GM12891 (cell line): ENCODE measurements around the gene LHX3.

Experiments
- PAX5 ChIP-seq: IDR thresholded peaks from 2 replicates; pipeline ENCODE4 v1.6.1; 2011; ENCODE audit warnings: low read length, moderate library complexity, mild to moderate bottlenecking; ENCODE audit not compliant: insufficient read depth, severe bottlenecking
- POLR2A ChIP-seq: IDR thresholded peaks from 2 replicates; pipeline ENCODE4 v1.6.1; 2011; ENCODE audit warnings: low read depth, low read length, control low read depth
- POLR2AphosphoS5 ChIP-seq: IDR thresholded peaks from 2 replicates; pipeline ENCODE4 v1.6.1; 2011; ENCODE audit warnings: low read depth, low read length, control low read depth
- TAF1 ChIP-seq: IDR thresholded peaks from 2 replicates; pipeline ENCODE4 v1.6.1; 2011; ENCODE audit warnings: low read depth, low read length, control low read depth

DNA sequence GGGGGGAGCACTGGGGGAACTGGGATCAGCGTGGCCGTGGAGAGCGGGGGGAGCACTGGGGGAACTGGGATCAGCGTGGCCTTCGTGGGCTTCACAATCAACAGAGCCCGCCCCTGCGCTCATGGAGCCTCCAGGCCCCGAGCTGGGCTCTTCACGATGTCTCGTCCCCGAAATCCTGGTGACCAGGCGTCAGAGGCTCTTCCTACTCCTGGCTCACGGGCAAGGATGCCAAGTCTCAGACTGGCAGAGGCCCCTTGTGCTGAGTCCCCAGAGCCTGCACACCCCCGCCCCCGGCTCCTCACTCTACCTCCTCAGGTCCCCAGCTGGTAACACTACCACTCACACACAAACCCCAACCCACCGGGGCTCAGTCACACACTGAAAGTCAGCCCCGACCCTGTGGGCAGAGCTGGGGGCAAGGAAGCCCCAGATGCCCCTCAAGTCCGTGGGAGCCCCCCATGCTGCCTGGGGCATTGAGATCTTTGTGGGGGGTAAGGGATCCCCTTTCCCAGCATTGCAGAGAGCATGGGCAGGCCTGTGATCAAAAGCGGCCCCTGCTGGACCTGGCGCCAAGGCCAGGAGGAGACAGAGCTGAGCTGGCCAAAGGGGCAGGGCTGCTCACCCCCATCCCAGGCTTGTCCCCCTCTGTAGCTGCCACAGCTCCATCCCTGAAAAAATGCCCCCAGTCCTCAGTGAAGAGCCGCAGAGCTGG, 26.7 kb downstream of the LHX3 start:
- TF ChIP-seq POLR2A (no peak), POLR2AphosphoS5 (no peak), TAF1 (no peak), PAX5 (no peak)
